Prostate gland (tissue), 2 donors: Measurements from ENCODE around the gene PPP1R12C. TPM values are rescaled to one million over a fixed set of nuclear protein-coding genes. Genes with fewer than 3 reads are reported as not detected.
"Not testable (repeated sequence)": the region's sequence is repeated elsewhere in the genome, so short reads cannot be mapped to it uniquely, and the experiment has no call there.

Source experiments
- DNase-seq: peaks from one replicate; pipeline ENCODE4 v3.0.0-alpha.2; 2019; ENCODE audit warnings: low spot score
- H3K27ac ChIP-seq, 2 donors: fragments of 200-600 bp; sonication (generic); 2 replicates each; pipeline ENCODE4 v1.5.1; 2017 to 2019
- H3K27me3 ChIP-seq: fragments of 200-600 bp; sonication (generic); replicated peaks from 2 replicates; pipeline ENCODE4 v1.5.1; 2019; ENCODE audit not compliant: insufficient read depth
- H3K36me3 ChIP-seq, 2 donors: fragments of 200-600 bp; sonication (generic); 1 replicate in 1 of 2; 2 replicates in 1 of 2; pipeline versions ENCODE4 v1.5.1 to v1.8.1; 2017 to 2019
- H3K4me1 ChIP-seq: fragments of 200-600 bp; sonication (generic); replicated peaks from 2 replicates; pipeline ENCODE4 v1.5.1; 2019
- H3K4me3 ChIP-seq, 2 donors: fragments of 200-600 bp; sonication (generic); 2 replicates each; pipeline ENCODE4 v1.5.1; 2017 to 2019
- H3K9me3 ChIP-seq: fragments of 200-600 bp; sonication (generic); 2 replicates; pipeline ENCODE4 v1.5.1; 2017
- POLR2A ChIP-seq: fragments of 450-650 bp; IDR thresholded peaks from one replicate; pipeline ENCODE4 v1.6.1; 2016; ENCODE audit warnings: antibody characterized with exemption, mild to moderate bottlenecking
- POLR2AphosphoS5 ChIP-seq: sonication (generic); formaldehyde crosslinking; IDR thresholded peaks from one replicate; pipeline ENCODE4 v1.6.1; 2017; ENCODE audit warnings: antibody characterized with exemption
- WGBS: methylation state at CpG from one replicate; pipeline ENCODE4 v1.1.5; 2018; 5-methylcytosine and 5-hydroxymethylcytosine counted together
- intact Hi-C: fragments of 100-400 bp; cut with DNase I; formaldehyde crosslinking; loops from one replicate; pipeline ENCODE4 v1.14.2; 2022
- total RNA-seq, 2 donors: library from RNA; depleted of rRNA; stranded (reverse); fragments of >200 nt; gene quantifications; one replicate each; pipeline ENCODE4 v1.1.0, GENCODE V29; 2016
- TF ChIP-seq, protein P1 (sequence below), 4 experiments: fragments of 200-600 bp in 2 of 4; fragments of 450-650 bp in 2 of 4; sonication (generic) in 2 of 4; IDR thresholded peaks; 1 replicate in 3 of 4; 2 replicates in 1 of 4; pipeline ENCODE4 v1.5.1; 2016 to 2019; ENCODE audit warnings: antibody characterized with exemption in 4 of 4, mild to moderate bottlenecking in 2 of 4, moderate library complexity in 2 of 4

PPP1R12C gene
- total RNA-seq, 2 donors from 2014 or later = 67.8 to 164 TPM

DNA sequence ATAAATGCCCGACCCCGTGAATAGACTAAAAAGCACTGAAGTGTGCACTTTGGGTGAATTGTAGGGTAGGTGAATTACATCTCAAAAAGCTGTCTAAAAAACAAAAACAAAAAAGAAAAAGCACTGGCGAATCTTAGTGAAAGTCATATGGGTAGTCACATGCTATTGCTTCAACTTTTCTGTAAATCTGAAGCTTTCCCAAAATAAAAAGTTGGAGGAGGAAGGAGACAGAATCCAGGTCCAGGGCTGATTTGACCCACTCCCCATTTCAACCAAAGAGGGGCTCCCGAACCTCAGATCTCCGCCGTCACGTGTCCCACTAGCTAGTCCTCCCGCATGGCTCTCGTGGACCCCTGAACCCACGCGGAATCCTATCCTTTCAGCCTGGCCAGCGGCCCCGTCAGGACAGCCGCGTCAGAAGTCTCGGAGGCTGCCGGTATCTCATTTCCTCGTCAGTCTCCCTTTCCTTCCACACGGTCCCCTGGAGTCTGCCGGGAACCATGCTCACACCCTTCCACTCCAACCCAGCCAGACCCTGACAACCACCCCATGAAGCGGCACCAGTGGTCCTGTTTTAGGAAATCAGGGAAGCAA, 6.1 kb downstream of the PPP1R12C start:
- H3K4me1 ChIP-seq = peaks cover 13% of the 10 kb centered on the region
- no peak for DNase-seq

DNA sequence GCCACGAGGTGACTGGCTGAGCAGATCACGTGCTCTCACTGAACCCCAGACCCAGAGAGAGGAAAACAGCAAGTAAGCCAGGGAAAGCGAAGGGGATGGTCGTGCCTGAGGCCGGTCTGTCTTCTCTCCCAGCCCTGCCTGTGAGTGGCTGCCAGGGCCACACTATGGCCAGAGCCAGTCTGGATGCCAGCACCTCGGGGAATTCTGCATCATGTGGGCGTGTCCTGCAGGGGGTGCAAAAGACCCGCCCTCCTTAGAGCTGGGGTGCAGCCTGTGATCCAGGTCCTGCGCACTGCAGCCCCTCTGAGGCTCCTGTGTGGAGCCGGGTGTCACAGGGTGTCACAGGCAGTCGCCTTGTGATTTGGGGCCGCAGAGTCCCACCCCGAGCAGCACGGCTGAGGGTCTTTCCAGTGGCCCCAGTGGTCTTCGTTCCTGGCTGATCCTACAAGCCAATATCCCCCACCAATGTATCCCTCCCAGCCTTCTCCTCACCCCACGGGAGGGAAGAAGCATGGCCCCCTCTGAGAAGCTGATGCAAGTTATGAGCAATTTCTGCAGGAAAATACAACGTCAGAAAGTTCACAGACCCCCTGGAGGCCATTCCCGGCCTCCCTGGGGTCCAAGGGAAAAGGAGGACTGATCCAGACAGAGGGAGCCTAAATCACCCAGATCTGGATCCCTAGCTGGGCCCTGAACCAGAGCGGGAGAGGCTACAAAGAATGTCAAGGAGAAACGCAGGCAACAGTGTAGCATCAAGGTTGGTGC, 7.7 kb downstream of the PPP1R12C start:
- peaks cover under 1% of the 10 kb centered on the region for H3K4me1 ChIP-seq
- intact Hi-C loops = loop anchor here (10.0 kb wide), 2 partner anchors 495 to 545 kb away; partner anchors contain the start of genes U2AF2, ZNF524 and ZNF865
- WGBS = 83% methylated on average over 17 of the region's 20 CpGs
- DNase-seq = no peak
- H3K27me3 ChIP-seq = no peaks in the 10 kb centered on the region
- no peaks in the 10 kb centered on the region for H3K36me3 ChIP-seq
- H3K4me3 ChIP-seq = no peak overlapping the region
- no peak overlapping the region for H3K27ac ChIP-seq
- TF ChIP-seq POLR2A (no peak), POLR2AphosphoS5 (no peak)
- TF ChIP-seq, protein P1, sequence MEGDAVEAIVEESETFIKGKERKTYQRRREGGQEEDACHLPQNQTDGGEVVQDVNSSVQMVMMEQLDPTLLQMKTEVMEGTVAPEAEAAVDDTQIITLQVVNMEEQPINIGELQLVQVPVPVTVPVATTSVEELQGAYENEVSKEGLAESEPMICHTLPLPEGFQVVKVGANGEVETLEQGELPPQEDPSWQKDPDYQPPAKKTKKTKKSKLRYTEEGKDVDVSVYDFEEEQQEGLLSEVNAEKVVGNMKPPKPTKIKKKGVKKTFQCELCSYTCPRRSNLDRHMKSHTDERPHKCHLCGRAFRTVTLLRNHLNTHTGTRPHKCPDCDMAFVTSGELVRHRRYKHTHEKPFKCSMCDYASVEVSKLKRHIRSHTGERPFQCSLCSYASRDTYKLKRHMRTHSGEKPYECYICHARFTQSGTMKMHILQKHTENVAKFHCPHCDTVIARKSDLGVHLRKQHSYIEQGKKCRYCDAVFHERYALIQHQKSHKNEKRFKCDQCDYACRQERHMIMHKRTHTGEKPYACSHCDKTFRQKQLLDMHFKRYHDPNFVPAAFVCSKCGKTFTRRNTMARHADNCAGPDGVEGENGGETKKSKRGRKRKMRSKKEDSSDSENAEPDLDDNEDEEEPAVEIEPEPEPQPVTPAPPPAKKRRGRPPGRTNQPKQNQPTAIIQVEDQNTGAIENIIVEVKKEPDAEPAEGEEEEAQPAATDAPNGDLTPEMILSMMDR (IDR thresholded peaks at IDR 0.05) = no peak
- H3K9me3 ChIP-seq = no peaks in the 10 kb centered on the region

More for the DNA sequence above, 6.1 kb downstream of the PPP1R12C start:
- intact Hi-C loops = loop anchor here (10.0 kb wide), 2 partner anchors 493 to 543 kb away; partner anchors contain the start of genes U2AF2, ZNF524 and ZNF865
- Histone ChIP-seq H3K9me3 (no peaks in the 10 kb centered on the region), H3K36me3 (no peaks in the 10 kb centered on the region), H3K27me3 (no peaks in the 10 kb centered on the region), H3K27ac (peak overlapping the region in 1 of 2 donors; percentile 78), H3K4me3 (no peak overlapping the region)
- TF ChIP-seq, protein P1 (IDR thresholded peaks at IDR 0.05) = no peak
- TF ChIP-seq POLR2A (no peak), POLR2AphosphoS5 (no peak)
- 81% methylated on average over 21 of the region's 21 CpGs for WGBS

DNA sequence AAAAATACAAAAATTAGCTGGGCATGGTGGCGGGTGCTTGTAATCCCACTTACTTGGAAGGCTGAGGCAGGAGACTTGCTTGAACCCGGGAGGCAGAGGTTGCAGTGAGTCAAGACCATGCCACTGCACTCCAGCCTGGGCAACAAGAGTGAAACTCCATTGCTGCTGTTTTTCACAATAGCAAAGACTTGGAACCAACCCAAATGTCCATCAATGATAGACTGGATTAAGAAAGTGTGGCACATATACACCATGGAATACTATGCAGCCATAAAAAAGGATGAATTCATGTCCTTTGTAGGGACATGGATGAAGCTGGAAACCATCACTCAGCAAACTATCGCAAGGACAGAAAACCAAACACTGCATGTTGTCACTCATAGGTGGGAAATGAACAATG, 10.2 kb downstream of the PPP1R12C start:
- DNase-seq, H3K4me1 ChIP-seq, H3K4me3 ChIP-seq, H3K36me3 ChIP-seq, H3K27ac ChIP-seq, H3K27me3 ChIP-seq, H3K9me3 ChIP-seq, intact Hi-C loops: not testable (repeated sequence)
- 100% methylated on average over 3 of the region's 3 CpGs for WGBS

DNA sequence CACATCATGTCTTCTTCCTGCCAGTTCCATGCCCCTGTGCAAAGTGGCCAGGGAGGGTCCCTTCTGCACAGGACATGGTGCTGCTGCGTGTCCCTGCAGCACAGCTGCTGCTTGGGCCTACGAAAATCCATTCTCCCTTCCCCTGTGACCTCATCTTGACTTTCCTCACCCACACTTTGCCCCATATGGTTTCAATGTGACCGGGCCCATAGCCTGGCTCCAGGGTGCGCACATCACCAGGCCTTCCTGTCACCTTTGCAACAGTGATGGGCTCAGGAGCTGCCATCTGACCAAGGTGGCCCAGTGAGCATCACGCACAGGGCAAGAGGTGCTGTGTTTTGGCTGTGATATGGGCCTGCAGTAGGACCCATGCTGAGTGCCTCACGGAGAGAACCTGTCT, 10.8 kb downstream of the PPP1R12C start:
- H3K4me1 ChIP-seq = no peaks in the 10 kb centered on the region
- WGBS = 92% methylated on average over 6 of the region's 6 CpGs

DNA sequence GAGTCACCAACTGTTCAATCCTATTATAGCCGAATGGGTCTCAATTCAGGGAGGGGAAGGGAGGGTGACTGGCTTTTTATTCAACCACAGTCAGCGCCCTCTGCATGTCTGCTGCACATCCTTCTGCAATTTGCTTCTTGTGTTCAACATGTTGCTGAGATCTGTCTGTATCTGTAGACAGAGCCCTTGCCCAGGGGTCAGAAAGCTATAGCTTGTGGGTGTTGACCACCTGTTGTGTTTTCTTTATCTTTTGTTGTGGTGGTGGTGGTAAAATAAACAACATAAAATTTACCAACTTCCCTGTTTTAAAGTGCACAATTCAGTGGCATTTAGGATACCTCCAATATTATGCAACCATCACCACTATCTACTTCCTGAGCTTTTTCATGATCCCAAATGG, 12.2 kb downstream of the PPP1R12C start:
- Histone ChIP-seq H3K4me1 (no peaks in the 10 kb centered on the region), H3K27me3 (no peaks in the 10 kb centered on the region), H3K4me3 (no peak overlapping the region), H3K9me3 (no peaks in the 10 kb centered on the region), H3K27ac (no peak overlapping the region), H3K36me3 (no peaks in the 10 kb centered on the region)
- 100% methylated on average over 2 of the region's 2 CpGs for WGBS
- no peak for DNase-seq
- TF ChIP-seq, protein P1 (IDR thresholded peaks at IDR 0.05) = no peak
- TF ChIP-seq POLR2AphosphoS5 (no peak), POLR2A (no peak)
- intact Hi-C loops = no loop called here

More for the DNA sequence above, 10.8 kb downstream of the PPP1R12C start:
- TF ChIP-seq POLR2AphosphoS5 (no peak), POLR2A (no peak)
- TF ChIP-seq, protein P1 (IDR thresholded peaks at IDR 0.05) = no peak
- H3K27ac ChIP-seq = no peak overlapping the region
- H3K4me3 ChIP-seq = no peak overlapping the region
- intact Hi-C loops = no loop called here
- no peak for DNase-seq
- H3K36me3 ChIP-seq = no peaks in the 10 kb centered on the region
- H3K9me3 ChIP-seq = no peaks in the 10 kb centered on the region
- no peaks in the 10 kb centered on the region for H3K27me3 ChIP-seq
